HCT116 (cell line): ENCODE data around the gene SHISA7. TPM values are rescaled to one million over a fixed set of nuclear protein-coding genes. Genes with fewer than 3 reads are reported as not detected.
"Not testable (repeated sequence)": the region's sequence is repeated elsewhere in the genome, so short reads cannot be mapped to it uniquely, and the experiment has no call there.

Experiments
- ATAC-seq: fragments of 200-7000 bp; cut with Tn5 transposase; 2 replicates; pipeline ENCODE4 v1.9.1; 2020; ENCODE audit warnings: mild to moderate bottlenecking, moderate library complexity
- BruUV-seq: library from RNA; stranded (reverse); fragments of 400-500 nt; replicated peaks from 2 replicates; lab custom pipeline; 2021; lab: Mats Ljungman, UMichigan
- CTCF ChIA-PET: fragments of 300-600 bp; sonication (Branson Sonifier 250); formaldehyde crosslinking; loops from one replicate; lab custom pipeline; 2021; ENCODE audit warnings: antibody characterized with exemption; lab: Charles Lee
- POLR2A ChIA-PET: fragments of 300-600, 350-600 bp; sonication (Branson Sonifier 250); formaldehyde crosslinking; loops from one replicate; lab custom pipeline; 2021; ENCODE audit warnings: antibody characterized with exemption; lab: Charles Lee
- RAD21 ChIA-PET, 2 experiments: fragments of 300-600 bp; sonication (Branson Sonifier 250); formaldehyde crosslinking; loops; one replicate each; lab custom pipeline; 2023; ENCODE audit warnings: low total read pairs in 2 of 2; ENCODE audit not compliant: uncharacterized antibody in 2 of 2, unreplicated experiment in 2 of 2, low non-redundant PET in 1 of 2; lab: Charles Lee
- DNase-seq: peaks from one replicate; pipeline ENCODE4 v3.0.0-alpha.2; 2010; ENCODE audit warnings: low read depth, low spot score
- H2AFZ ChIP-seq: fragments of 200-600 bp; shearing (Covaris generic), sonication (generic); 2 replicates; pipeline ENCODE4 v1.6.1; 2017; ENCODE audit warnings: low read depth, mixed run types, mixed read lengths, antibody characterized with exemption, low read length; ENCODE audit not compliant: poor library complexity, severe bottlenecking
- H3K27ac ChIP-seq: 2 replicates; pipeline ENCODE4 v1.5.1; 2012; ENCODE audit warnings: low read depth, low read length
- H3K27me3 ChIP-seq: fragments of 200-600 bp; sonication (generic); 2 replicates; pipeline ENCODE4 v1.6.1; 2016; ENCODE audit warnings: mixed run types, low read length, mixed read lengths; ENCODE audit not compliant: insufficient read depth
- H3K36me3 ChIP-seq, 2 experiments: fragments of 200-500 bp in 1 of 2; fragments of 200-600 bp in 1 of 2; sonication (Bioruptor generic) in 1 of 2; sonication (generic) in 1 of 2; 2 replicates each; pipeline versions ENCODE4 v1.5.1 to v1.6.1; 2014 to 2016; ENCODE audit warnings: low read length in 2 of 2, inconsistent platforms in 1 of 2, mixed read lengths in 1 of 2, mixed run types in 1 of 2; ENCODE audit not compliant: insufficient read depth in 2 of 2, control insufficient read depth in 1 of 2
- H3K4me1 ChIP-seq, 2 experiments: fragments of 200-600 bp in 1 of 2; sonication (generic) in 1 of 2; 2 replicates each; pipeline versions ENCODE4 v1.5.1 to v1.6.1; 2012 to 2017; ENCODE audit warnings: low read length in 2 of 2, inconsistent platforms in 1 of 2, mild to moderate bottlenecking in 1 of 2, mixed read lengths in 1 of 2, mixed run types in 1 of 2, moderate library complexity in 1 of 2; ENCODE audit not compliant: insufficient read depth in 2 of 2, control insufficient read depth in 1 of 2
- H3K4me2 ChIP-seq: fragments of 200-600 bp; sonication (generic); 2 replicates; pipeline ENCODE4 v1.6.1; 2017; ENCODE audit warnings: mixed run types, low read length, mixed read lengths
- H3K4me3 ChIP-seq, 2 experiments: fragments of 200-600 bp in 1 of 2; sonication (generic) in 1 of 2; replicated peaks in 1 of 2; 2 replicates each; pipeline ENCODE4 v1.5.1; 2011 to 2016; ENCODE audit warnings: low read length in 2 of 2, control low read depth in 1 of 2, low read depth in 1 of 2, mild to moderate bottlenecking in 1 of 2, mixed read lengths in 1 of 2, mixed run types in 1 of 2
- H3K79me2 ChIP-seq: fragments of 200-600 bp; sonication (generic); 2 replicates; pipeline ENCODE4 v1.6.1; 2017; ENCODE audit warnings: mild to moderate bottlenecking, mixed run types, low read length, moderate library complexity, mixed read lengths; ENCODE audit not compliant: insufficient read depth
- H3K9ac ChIP-seq: fragments of 200-600 bp; sonication (generic); 2 replicates; pipeline ENCODE4 v1.6.1; 2016; ENCODE audit warnings: low read length, mixed read lengths
- H3K9me2 ChIP-seq: fragments of 200-600 bp; sonication (generic), shearing (Covaris generic); 2 replicates; pipeline ENCODE4 v1.6.1; 2017; ENCODE audit warnings: mixed run types, mild to moderate bottlenecking, moderate library complexity; ENCODE audit not compliant: insufficient read depth
- H3K9me3 ChIP-seq, 2 experiments: fragments of 200-500 bp in 1 of 2; fragments of 200-600 bp in 1 of 2; sonication (Bioruptor generic) in 1 of 2; sonication (generic) in 1 of 2; 2 replicates each; pipeline ENCODE4 v1.6.1; 2014 to 2017; ENCODE audit warnings: low read length in 2 of 2, mixed read lengths in 2 of 2, inconsistent platforms in 1 of 2, low read depth in 1 of 2, mild to moderate bottlenecking in 1 of 2, mixed run types in 1 of 2, moderate library complexity in 1 of 2; ENCODE audit not compliant: control insufficient read depth in 1 of 2, insufficient read depth in 1 of 2
- H4K20me1 ChIP-seq: fragments of 200-600 bp; sonication (generic), shearing (Covaris generic); 2 replicates; pipeline ENCODE4 v1.6.1; 2017; ENCODE audit warnings: mixed run types, mild to moderate bottlenecking, moderate library complexity; ENCODE audit not compliant: insufficient read depth
- CEBPB ChIP-seq: IDR thresholded peaks from 2 replicates; pipeline ENCODE4 v1.6.1; 2012; ENCODE audit warnings: low read depth
- EGR1 ChIP-seq: IDR thresholded peaks from 2 replicates; pipeline ENCODE4 v1.6.1; 2012; ENCODE audit warnings: low read depth
- EZH2phosphoT487 ChIP-seq: fragments of 200-600 bp; IDR thresholded peaks from 2 replicates; pipeline ENCODE4 v1.6.1; 2018; ENCODE audit warnings: antibody characterized with exemption, borderline replicate concordance
- FOSL1 ChIP-seq: IDR thresholded peaks from 2 replicates; pipeline ENCODE4 v1.6.1; 2012; ENCODE audit warnings: low read depth
- POLR2AphosphoS5 ChIP-seq: IDR thresholded peaks from 2 replicates; pipeline ENCODE4 v1.6.1; 2011; ENCODE audit warnings: mild to moderate bottlenecking, low read depth, low read length, moderate library complexity
- REST ChIP-seq: IDR thresholded peaks from 2 replicates; pipeline ENCODE4 v1.6.1; 2012; ENCODE audit warnings: low read depth
- SIN3A ChIP-seq: IDR thresholded peaks from 2 replicates; pipeline ENCODE4 v1.6.1; 2012; ENCODE audit warnings: low read depth
- intact Hi-C: fragments of 100-400 bp; cut with micrococcal nuclease; formaldehyde crosslinking; loops from 2 replicates; pipeline ENCODE4 v1.10.0; 2022
- total RNA-seq: library from RNA; stranded (reverse); gene quantifications from one replicate; pipeline ENCODE4 v1.2.1, GENCODE V29; 2021; ENCODE audit not compliant: unreplicated experiment

The SHISA7 gene
- total RNA-seq, 1 experiment from 2014 or later, result not detected

GRCh38 chr19:55449469-55449868 lies 6.4 kb upstream of the SHISA7 start (continued):
- no peak for TF ChIP-seq REST
- TF ChIP-seq EGR1, result no peak
- TF ChIP-seq EZH2phosphoT487, result no peak
- TF ChIP-seq FOSL1, result no peak
- TF ChIP-seq CEBPB, result no peak
- no peak for TF ChIP-seq POLR2AphosphoS5
- TF ChIP-seq SIN3A, result no peak

DNA sequence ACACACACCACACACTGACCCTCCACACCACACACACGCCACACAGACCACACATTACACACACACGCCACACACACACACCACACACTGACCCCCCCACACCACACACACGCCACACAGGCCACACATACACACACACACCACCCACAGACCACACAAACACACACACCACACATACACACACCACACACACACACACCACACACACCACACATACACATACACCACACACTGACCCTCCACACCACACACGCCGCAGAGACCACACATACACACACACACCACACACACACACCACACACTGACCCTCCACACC lies 5.0 kb upstream of the SHISA7 start:
- POLR2A ChIA-PET, H3K9ac ChIP-seq, H3K4me2 ChIP-seq: not testable (repeated sequence)

More for the DNA sequence above, 5.0 kb upstream of the SHISA7 start:
- H3K79me2 ChIP-seq, DNase-seq, H3K9me2 ChIP-seq, H3K9me3 ChIP-seq, CTCF ChIA-PET, H3K27ac ChIP-seq, H3K4me1 ChIP-seq, H3K36me3 ChIP-seq, RAD21 ChIA-PET, ATAC-seq, H3K4me3 ChIP-seq, H4K20me1 ChIP-seq, BruUV-seq, H2AFZ ChIP-seq: not testable (repeated sequence)
- intact Hi-C loops, result loop anchor here (10.0 kb wide), 1 partner anchor 233 kb away; no protein-coding TSS in a partner anchor
- H3K27me3 ChIP-seq, result peaks cover 16% of the 10 kb centered on the region; the same call in 1 of the 2 replicates
